ENCODE data around the gene AP2A1. TPM values are rescaled to one million over a fixed set of nuclear protein-coding genes. Genes with fewer than 3 reads are reported as not detected.

Gene AP2A1
- total RNA-seq, 1 donor, result 92.0 TPM

- no peak for TF ChIP-seq CTCF (IDR thresholded peaks at IDR 0.05; ENCODE audit: insufficient read depth, low read depth, low read length)
- H3K4me3 ChIP-seq (ENCODE audit: low read depth, low read length), result no peak overlapping the region
- DNase-seq (ENCODE audit: low read depth), result no peak
Observed at GRCh38 chr19:49836176-49837008, 69.6 kb downstream of the AP2A1 start.

GRCh38 chr19:49837009-49837310, 70.2 kb downstream of the AP2A1 start:
- DNase-seq (ENCODE audit: low read depth), result no peak
- no peak overlapping the region for H3K4me3 ChIP-seq (ENCODE audit: low read depth, low read length)
- TF ChIP-seq CTCF (IDR thresholded peaks at IDR 0.05; ENCODE audit: insufficient read depth, low read depth, low read length), result no peak

- TF ChIP-seq CTCF (IDR thresholded peaks at IDR 0.05; ENCODE audit: insufficient read depth, low read depth, low read length), result no peak
- H3K4me3 ChIP-seq (ENCODE audit: low read depth, low read length), result no peak overlapping the region
- no peak for DNase-seq (ENCODE audit: low read depth)
Observed at GRCh38 chr19:49837425-49837824, 70.6 kb downstream of the AP2A1 start.

GRCh38 chr19:49838885-49839588, 72.2 kb downstream of the AP2A1 start:
- DNase-seq (ENCODE audit: low read depth), result no peak
- no peak overlapping the region for H3K4me3 ChIP-seq (ENCODE audit: low read depth, low read length)
- TF ChIP-seq CTCF (IDR thresholded peaks at IDR 0.05; ENCODE audit: insufficient read depth, low read depth, low read length), result no peak

- TF ChIP-seq CTCF (IDR thresholded peaks at IDR 0.05; ENCODE audit: insufficient read depth, low read depth, low read length), result no peak
- no peak for DNase-seq (ENCODE audit: low read depth)
- no peak overlapping the region for H3K4me3 ChIP-seq (ENCODE audit: low read depth, low read length)
Observed at GRCh38 chr19:49839713-49840112, 72.9 kb downstream of the AP2A1 start.

GRCh38 chr19:49840321-49840720, 73.5 kb downstream of the AP2A1 start:
- no peak overlapping the region for H3K4me3 ChIP-seq (ENCODE audit: low read depth, low read length)
- no peak for DNase-seq (ENCODE audit: low read depth)
- no peak for TF ChIP-seq CTCF (IDR thresholded peaks at IDR 0.05; ENCODE audit: insufficient read depth, low read depth, low read length)
